ENCODE results near the gene COL6A5.

COL6A5 gene

DNA sequence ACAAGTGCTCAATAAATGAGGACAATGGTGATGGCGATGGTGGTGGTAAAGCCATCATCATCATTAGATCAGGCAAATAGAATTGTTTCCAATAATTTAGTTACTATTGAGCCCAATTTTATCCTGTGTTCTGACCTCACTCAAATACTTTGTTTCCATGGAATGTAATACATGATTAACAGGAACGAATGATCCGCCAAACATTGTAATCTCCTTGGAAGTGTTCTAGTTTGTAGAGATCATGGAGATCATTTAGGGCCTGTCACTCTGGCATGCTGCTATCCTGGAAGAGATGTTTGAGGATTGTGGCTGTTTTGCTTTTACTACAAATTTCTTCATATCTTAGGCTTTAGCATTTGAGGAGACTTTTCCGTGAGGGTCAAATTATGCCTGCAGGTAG, 174.3 kb downstream of the COL6A5 start:
- no peak for DNase-seq

DNA sequence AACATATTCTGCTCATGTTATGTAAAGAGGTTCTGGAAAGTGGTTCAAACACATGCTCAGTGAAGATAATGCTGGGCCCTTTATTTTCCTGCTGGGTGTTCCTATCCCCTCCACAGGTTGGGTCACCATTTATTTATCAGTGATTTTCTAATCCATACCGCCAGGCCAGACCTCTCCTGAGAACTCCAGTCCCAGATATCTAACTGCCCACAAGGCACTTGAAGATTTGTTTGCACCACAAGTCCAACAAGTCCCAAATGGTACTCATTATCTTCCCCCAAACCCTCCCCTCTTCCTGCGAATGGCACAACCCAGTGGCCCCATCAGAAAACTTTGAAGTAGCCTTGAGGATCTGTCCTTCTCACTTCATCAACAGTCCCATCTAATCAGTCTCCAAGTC, 176.9 kb downstream of the COL6A5 start:
- no peak for DNase-seq

DNA sequence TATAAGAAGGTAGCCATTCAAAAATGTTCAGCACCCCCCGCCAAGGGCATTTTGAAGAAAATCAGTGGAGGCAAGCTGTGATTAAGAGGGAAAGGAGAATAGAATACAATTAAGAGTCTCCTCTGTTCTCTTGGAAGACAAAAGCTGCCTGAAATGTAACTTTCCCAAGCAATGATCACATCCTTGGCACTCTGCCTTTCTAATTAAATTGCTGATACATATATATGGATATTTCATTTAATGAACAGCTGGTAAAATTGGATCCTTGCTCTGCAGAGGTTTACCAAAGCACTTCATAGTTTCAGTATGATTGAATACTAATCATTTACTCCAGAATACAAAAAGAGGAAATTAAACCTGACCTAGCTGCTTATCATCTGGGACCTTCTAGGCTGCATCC, 182.0 kb downstream of the COL6A5 start:
- no peak for DNase-seq

DNA sequence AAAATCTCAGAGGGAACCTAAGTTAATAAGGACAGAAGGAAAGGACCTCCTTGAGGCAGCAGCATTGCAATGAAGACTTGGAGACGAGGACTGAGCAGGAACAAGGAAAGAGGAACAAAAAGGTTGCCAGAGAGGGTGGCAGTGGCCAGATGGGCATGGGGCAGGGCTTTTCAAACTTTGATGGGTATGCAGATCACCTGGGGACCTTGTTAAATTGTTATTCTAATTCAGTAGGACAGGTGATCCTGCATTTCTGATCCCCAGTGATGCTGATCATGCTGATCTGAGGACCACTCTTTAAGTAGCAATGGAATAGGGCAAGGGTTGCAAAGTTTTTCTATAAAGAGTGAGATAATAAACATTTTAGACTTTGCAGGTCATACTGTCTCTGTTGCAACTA, 182.6 kb downstream of the COL6A5 start:
- no peak for DNase-seq

DNA sequence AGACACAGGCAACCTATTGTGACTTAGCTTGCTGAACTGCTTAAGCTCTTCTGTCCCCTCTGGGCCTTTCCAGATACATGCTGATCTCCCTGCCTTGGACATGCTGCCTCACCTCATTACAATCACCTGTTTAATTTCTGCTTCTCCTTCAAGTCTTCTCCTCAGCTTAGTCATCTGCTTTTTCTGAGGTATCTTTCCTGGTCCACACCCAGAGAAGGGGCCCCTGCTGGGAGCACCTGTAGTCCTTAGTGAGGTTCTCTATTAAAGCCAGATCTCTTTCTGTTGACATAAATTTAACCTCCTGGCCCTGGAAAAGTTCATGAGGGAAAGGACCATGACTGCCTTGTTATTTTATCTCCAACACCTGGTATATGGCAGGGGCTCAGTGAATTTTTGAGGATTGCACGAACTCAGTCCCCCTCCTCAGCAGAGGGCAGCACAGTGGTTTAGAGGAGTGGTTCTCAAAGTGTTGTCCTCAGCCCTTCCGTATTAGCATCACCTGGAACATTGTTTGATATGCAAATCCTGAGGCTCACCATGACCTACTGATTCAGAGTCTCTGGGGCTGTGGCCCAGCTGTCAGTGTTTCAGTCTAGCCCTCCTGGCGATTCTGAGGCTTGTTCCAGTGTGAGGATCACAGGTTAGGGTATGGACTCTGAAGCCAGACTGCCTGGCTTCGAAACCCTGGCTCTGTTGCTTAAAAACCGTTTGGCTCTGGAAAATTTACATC, 184.2 kb downstream of the COL6A5 start:
- DNase-seq, result no peak

DNA sequence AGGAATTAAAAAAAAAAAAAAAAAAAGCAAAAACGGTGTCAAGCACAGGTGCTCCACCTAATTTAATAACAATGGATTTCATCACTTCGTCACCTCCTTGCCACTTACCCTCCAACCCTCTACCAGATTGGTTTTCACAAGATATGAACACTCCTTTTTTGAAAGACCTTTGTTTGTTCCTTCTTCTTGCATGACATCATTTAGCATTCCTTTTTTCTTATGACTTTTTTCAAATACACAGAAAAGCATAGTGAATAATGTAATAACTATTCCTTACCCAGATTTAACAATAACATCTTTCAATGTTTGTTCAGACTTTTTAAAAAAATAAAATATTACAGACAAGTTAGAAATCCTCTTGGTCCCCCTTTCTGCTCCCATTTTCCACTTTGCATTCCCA, 187.8 kb downstream of the COL6A5 start:
- DNase-seq, result no peak

Measured in CD4-positive, alpha-beta T cell treated with Interleukin-17A for 1 hour (primary cell).